HFF-Myc (cell line): Measurements from ENCODE around the gene SERPINI1.

Source experiments
- DNase-seq: peaks from one replicate; pipeline ENCODE4 v3.0.0-alpha.2; 2011; ENCODE audit warnings: low read depth; ENCODE audit errors: extremely low read depth
- H3K4me3 ChIP-seq: replicated peaks from 2 replicates; pipeline ENCODE4 v1.5.1; 2011; ENCODE audit warnings: low read depth, mild to moderate bottlenecking, control low read depth, low read length
- TF ChIP-seq, protein P1 (sequence below): IDR thresholded peaks from 2 replicates; pipeline ENCODE4 v1.5.1; 2012; ENCODE audit warnings: mild to moderate bottlenecking, low read depth, low read length, control low read depth; ENCODE audit errors: missing control alignments

The SERPINI1 gene

DNA sequence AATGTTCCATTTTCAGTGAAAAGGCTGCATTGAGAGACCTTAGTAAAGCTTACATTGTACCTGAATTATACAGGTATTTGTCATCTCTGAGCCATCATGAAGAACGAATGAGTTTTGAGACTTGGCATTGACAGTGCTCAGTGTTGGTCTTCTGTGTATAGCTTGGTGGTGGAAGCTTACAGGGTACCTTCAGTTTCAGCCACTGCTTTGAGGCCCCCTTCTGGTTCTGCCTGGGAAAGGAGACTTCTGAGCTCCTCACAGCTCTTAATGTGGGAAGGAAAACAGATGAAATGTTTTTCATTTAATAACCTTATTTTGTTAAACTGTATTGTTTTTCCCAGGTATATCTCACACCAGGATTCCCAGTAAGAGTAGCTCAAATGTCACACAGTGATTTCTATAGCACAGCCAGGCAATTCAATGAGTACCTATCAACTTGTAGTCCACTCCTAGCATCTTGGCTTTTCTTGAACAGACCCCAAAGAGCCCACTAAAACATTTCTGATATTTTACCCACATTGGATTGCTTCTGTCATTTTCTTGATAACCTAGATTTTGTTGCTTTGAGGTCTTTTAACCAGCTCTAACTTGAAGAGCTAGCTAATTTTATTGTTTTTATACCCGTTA, 5.6 kb downstream of the SERPINI1 start:
- H3K4me3 ChIP-seq: no peak overlapping the region
- TF ChIP-seq, protein P1, sequence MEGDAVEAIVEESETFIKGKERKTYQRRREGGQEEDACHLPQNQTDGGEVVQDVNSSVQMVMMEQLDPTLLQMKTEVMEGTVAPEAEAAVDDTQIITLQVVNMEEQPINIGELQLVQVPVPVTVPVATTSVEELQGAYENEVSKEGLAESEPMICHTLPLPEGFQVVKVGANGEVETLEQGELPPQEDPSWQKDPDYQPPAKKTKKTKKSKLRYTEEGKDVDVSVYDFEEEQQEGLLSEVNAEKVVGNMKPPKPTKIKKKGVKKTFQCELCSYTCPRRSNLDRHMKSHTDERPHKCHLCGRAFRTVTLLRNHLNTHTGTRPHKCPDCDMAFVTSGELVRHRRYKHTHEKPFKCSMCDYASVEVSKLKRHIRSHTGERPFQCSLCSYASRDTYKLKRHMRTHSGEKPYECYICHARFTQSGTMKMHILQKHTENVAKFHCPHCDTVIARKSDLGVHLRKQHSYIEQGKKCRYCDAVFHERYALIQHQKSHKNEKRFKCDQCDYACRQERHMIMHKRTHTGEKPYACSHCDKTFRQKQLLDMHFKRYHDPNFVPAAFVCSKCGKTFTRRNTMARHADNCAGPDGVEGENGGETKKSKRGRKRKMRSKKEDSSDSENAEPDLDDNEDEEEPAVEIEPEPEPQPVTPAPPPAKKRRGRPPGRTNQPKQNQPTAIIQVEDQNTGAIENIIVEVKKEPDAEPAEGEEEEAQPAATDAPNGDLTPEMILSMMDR: peak; percentile 54
- DNase-seq: peak; percentile 11

DNA sequence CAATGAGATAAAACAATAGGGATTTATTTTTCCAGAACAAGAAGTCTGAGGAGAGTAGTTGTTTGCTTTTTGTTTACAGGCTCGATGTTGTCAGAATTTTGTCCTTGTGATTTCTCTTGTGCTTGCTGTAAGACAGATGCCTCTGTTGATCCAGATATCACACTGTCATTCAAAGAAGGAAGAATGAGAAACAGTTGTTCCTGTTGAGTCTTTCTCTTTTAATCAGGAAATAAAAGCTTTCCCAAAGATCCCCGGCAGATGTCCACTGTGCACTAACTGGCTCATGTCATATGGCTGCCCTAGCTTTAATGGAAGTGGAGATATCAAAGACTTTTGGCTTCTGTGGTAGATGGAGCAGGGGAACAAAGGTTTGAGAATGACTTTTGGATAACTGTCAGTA, 6.8 kb downstream of the SERPINI1 start:
- DNase-seq: no peak
- H3K4me3 ChIP-seq: no peak overlapping the region
- TF ChIP-seq, protein P1: no peak

DNA sequence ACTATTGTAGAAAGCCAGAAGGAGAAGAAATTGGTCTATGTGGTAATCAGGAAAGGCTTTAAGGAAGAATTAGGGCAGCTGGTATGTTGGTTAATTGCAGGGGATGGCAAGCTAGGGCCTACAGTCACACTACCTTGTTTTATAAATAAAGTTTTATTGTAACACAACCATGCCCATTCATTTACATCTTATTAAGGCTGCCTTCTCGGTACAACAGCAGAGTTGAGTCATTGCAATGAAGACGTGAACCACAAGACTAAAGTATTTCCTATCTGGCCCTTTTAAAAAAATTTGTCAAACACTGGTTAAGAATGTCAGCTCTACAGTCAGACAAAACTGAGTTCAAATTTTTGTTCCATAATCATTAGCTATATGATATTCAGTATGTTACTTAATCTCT, 8.3 kb downstream of the SERPINI1 start:
- no peak for DNase-seq
- TF ChIP-seq, protein P1: no peak
- no peak overlapping the region for H3K4me3 ChIP-seq

- no peak for DNase-seq
- TF ChIP-seq, protein P1: no peak
Measured at GRCh38 chr3:167749209-167749608, 13.7 kb downstream of the SERPINI1 start.

GRCh38 chr3:167749728-167750127, 14.2 kb downstream of the SERPINI1 start:
- TF ChIP-seq, protein P1: no peak
- no peak for DNase-seq
- no peak overlapping the region for H3K4me3 ChIP-seq

More at GRCh38 chr3:167749209-167749608, 13.7 kb downstream of the SERPINI1 start:
- H3K4me3 ChIP-seq: no peak overlapping the region

DNA sequence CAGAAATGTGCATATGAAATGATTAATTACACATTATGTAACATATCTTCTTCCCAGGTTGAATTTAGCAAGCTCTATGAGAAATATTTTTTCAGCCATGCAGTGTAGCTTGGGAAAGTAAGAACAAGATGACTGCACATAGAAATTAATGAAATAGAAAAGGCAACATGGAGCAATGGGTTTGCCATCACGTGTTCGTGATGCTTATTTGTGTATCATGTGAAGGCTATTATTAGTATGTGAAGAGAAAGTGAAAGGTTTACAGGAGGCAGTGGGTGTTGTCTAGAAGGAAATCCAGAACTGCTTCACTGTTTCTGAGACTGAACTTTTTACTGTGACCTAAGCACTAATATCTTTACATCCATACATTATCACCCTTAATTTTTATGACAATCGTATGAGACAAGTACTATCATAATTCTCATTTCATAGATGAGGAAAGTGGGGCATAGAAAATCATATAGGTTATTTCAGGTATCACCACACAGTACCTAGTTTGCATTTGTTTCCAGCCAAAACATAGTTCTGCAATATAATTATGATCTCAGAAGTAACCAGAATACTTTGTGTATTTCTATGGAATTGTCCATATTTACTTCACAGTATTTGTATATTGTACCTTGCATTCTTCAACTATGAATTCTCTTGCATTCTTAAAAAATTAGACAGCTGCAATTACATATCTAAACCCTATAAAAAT, 14.9 kb downstream of the SERPINI1 start:
- TF ChIP-seq, protein P1: no peak
- no peak overlapping the region for H3K4me3 ChIP-seq
- no peak for DNase-seq
